ENCODE results near the gene PLCD3. TPM values are rescaled to one million over a fixed set of nuclear protein-coding genes. Genes with fewer than 3 reads are reported as not detected.
A peak's percentile ranks its signal among the peaks of the same experiment; 100 is the strongest.

Gene PLCD3
- total and polyA plus RNA-seq, 10 of the 15 experiments (the other 5 are each of a cell fraction or from before 2014, with no cell fraction given), result 0.02 to 1.6 (median 0.44) TPM

DNA sequence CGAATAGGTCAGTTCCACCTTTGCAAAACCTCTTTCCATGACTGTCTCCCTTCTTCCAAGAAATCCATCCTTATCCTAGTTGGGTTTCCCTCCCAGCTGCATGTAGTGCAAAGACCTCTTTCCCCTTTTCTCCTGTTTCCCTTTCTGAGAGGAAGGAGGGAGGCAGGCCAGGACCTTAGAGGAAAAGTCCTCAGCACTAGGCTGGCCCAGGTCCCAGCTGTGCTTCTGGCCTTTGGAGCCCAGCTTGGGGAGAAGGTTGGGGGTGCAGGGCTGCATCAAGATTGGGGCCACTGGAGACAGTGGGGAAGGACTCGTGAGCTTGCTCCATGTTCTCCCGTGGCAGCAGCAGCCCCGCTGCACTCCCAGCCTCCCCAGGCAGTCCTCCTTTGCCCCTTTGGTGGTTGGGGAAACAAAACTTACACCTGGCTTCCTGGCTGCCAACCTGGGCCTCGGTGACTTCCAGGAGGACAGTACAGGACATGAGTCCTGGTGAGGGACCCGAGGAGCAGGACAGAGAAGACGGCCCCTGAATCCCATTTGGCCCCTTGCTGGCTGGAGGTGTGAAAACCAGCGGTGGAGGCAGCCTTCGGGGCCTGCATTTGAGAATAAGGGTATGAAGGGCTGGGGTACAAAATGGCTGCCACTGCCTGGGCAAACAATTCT is 29.8 kb upstream of the PLCD3 start (continued):
- TF ChIP-seq SPI1 (IDR thresholded peaks at IDR 0.05; ENCODE audit: borderline replicate concordance, insufficient read depth, low read depth, low read length) (no peak), IKZF2 (IDR thresholded peaks at IDR 0.05) (peak in 1 of 2 experiments; percentile 5; a peak in 1 of 4 replicates), ZNF384 (IDR thresholded peaks at IDR 0.05; ENCODE audit: borderline replicate concordance, low read depth, low read length) (no peak), CHD2 (IDR thresholded peaks at IDR 0.05; ENCODE audit: borderline replicate concordance, low read depth, low read length) (no peak), NFIC (IDR thresholded peaks at IDR 0.05; ENCODE audit: low read depth, low read length) (no peak), JUNB (IDR thresholded peaks at IDR 0.05) (no peak), ZNF274 (IDR thresholded peaks at IDR 0.05; ENCODE audit: insufficient read depth, insufficient read length) (no peak), STAT3 (IDR thresholded peaks at IDR 0.05; ENCODE audit: low read depth, low read length) (no peak), BHLHE40 (IDR thresholded peaks at IDR 0.05; ENCODE audit: borderline replicate concordance in 1 of 2, low read depth in 2 of 2, low read length in 1 of 2) (no peak)
- TF ChIP-seq, protein P1, sequence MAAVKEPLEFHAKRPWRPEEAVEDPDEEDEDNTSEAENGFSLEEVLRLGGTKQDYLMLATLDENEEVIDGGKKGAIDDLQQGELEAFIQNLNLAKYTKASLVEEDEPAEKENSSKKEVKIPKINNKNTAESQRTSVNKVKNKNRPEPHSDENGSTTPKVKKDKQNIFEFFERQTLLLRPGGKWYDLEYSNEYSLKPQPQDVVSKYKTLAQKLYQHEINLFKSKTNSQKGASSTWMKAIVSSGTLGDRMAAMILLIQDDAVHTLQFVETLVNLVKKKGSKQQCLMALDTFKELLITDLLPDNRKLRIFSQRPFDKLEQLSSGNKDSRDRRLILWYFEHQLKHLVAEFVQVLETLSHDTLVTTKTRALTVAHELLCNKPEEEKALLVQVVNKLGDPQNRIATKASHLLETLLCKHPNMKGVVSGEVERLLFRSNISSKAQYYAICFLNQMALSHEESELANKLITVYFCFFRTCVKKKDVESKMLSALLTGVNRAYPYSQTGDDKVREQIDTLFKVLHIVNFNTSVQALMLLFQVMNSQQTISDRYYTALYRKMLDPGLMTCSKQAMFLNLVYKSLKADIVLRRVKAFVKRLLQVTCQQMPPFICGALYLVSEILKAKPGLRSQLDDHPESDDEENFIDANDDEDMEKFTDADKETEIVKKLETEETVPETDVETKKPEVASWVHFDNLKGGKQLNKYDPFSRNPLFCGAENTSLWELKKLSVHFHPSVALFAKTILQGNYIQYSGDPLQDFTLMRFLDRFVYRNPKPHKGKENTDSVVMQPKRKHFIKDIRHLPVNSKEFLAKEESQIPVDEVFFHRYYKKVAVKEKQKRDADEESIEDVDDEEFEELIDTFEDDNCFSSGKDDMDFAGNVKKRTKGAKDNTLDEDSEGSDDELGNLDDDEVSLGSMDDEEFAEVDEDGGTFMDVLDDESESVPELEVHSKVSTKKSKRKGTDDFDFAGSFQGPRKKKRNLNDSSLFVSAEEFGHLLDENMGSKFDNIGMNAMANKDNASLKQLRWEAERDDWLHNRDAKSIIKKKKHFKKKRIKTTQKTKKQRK (IDR thresholded peaks at IDR 0.05; ENCODE audit: low read depth, low read length), result no peak
- TF ChIP-seq, protein P2, sequence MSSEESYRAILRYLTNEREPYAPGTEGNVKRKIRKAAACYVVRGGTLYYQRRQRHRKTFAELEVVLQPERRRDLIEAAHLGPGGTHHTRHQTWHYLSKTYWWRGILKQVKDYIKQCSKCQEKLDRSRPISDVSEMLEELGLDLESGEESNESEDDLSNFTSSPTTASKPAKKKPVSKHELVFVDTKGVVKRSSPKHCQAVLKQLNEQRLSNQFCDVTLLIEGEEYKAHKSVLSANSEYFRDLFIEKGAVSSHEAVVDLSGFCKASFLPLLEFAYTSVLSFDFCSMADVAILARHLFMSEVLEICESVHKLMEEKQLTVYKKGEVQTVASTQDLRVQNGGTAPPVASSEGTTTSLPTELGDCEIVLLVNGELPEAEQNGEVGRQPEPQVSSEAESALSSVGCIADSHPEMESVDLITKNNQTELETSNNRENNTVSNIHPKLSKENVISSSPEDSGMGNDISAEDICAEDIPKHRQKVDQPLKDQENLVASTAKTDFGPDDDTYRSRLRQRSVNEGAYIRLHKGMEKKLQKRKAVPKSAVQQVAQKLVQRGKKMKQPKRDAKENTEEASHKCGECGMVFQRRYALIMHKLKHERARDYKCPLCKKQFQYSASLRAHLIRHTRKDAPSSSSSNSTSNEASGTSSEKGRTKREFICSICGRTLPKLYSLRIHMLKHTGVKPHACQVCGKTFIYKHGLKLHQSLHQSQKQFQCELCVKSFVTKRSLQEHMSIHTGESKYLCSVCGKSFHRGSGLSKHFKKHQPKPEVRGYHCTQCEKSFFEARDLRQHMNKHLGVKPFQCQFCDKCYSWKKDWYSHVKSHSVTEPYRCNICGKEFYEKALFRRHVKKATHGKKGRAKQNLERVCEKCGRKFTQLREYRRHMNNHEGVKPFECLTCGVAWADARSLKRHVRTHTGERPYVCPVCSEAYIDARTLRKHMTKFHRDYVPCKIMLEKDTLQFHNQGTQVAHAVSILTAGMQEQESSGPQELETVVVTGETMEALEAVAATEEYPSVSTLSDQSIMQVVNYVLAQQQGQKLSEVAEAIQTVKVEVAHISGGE (CRISPR knock-in tag; IDR thresholded peaks at IDR 0.05), result no peak
